HepG2 (cell line): ENCODE measurements around the gene CALML5. TPM values are rescaled to one million over a fixed set of nuclear protein-coding genes. Genes with fewer than 3 reads are reported as not detected.

ENCODE experiments used
- ATAC-seq: fragments of 200-7000 bp; cut with Tn5 transposase; 3 replicates; pipeline ENCODE4 v1.9.1; 2020; ENCODE audit warnings: mild to moderate bottlenecking, moderate library complexity
- BruUV-seq: library from RNA; stranded (reverse); fragments of 400-500 nt; replicated peaks from 2 replicates; lab custom pipeline; 2021; lab: Mats Ljungman, UMichigan
- CTCF ChIA-PET: fragments of 300-600 bp; formaldehyde crosslinking; extraction: SDS; loops from one replicate; lab custom pipeline; 2021; ENCODE audit warnings: low total read pairs, inconsistent platforms, low intra/inter-chr PET ratio; lab: Yijun Ruan, JAX
- POLR2A ChIA-PET: fragments of 350-600 bp; sonication (Branson Sonifier 250); formaldehyde crosslinking; loops from one replicate; lab custom pipeline; 2020; ENCODE audit warnings: antibody characterized with exemption, inconsistent platforms; lab: Yijun Ruan, JAX
- DNase-seq: peaks from one replicate; pipeline ENCODE4 v3.0.0-alpha.2; 2015; ENCODE audit warnings: low spot score
- FAIRE-seq: peaks from 3 replicates; lab custom pipeline; 2011; peaks lifted over from hg19 to GRCh38; lab: Jason Lieb, UNC
- H2AFZ ChIP-seq: one replicate; pipeline ENCODE4 v1.6.1; 2011; ENCODE audit warnings: low read length, inconsistent platforms
- H3K27ac ChIP-seq: fragments of 300-600 bp; 3 replicates; pipeline ENCODE4 v1.8.0; 2011; ENCODE audit warnings: mixed run types, mild to moderate bottlenecking, mixed read lengths, low read length, inconsistent platforms; ENCODE audit not compliant: insufficient read depth; ENCODE audit errors: extremely low read length
- H3K27me3 ChIP-seq, 2 experiments: fragments of 200-600 bp in 1 of 2; 2 replicates in 1 of 2; 3 replicates in 1 of 2; pipeline versions ENCODE4 v1.6.0 to v1.8.0; 2011; ENCODE audit warnings: low read length in 2 of 2, mild to moderate bottlenecking in 2 of 2, moderate library complexity in 2 of 2, inconsistent platforms in 1 of 2; ENCODE audit not compliant: insufficient read depth in 2 of 2, control insufficient read depth in 1 of 2
- H3K36me3 ChIP-seq, 2 experiments: fragments of 200-600 bp in 1 of 2; replicated peaks in 1 of 2; 2 replicates in 1 of 2; 3 replicates in 1 of 2; pipeline versions ENCODE4 v1.5.1 to v1.8.0; 2011; ENCODE audit warnings: low read length in 2 of 2, inconsistent platforms in 1 of 2; ENCODE audit not compliant: insufficient read depth in 2 of 2, control insufficient read depth in 1 of 2
- H3K4me1 ChIP-seq: 2 replicates; pipeline ENCODE4 v1.5.1; 2012; ENCODE audit warnings: low read length, inconsistent platforms; ENCODE audit not compliant: insufficient read depth
- H3K4me2 ChIP-seq: 2 replicates; pipeline ENCODE4 v1.6.0; 2011; ENCODE audit warnings: low read depth, low read length, inconsistent platforms
- H3K4me3 ChIP-seq, 3 experiments: fragments of 200-600 bp in 1 of 3; sonication (generic), shearing (Covaris generic) in 1 of 3; replicated peaks in 1 of 3; 2 replicates each; pipeline ENCODE4 v1.5.1; 2011 to 2016; ENCODE audit warnings: low read length in 3 of 3, inconsistent platforms in 2 of 3, low read depth in 2 of 3, mild to moderate bottlenecking in 2 of 3, control low read depth in 1 of 3, mixed read lengths in 1 of 3; ENCODE audit not compliant: insufficient read depth in 1 of 3
- H3K79me2 ChIP-seq: one replicate; pipeline ENCODE4 v1.6.1; 2011; ENCODE audit warnings: low read length, inconsistent platforms; ENCODE audit not compliant: insufficient read depth
- H3K9ac ChIP-seq: 2 replicates; pipeline ENCODE4 v1.6.0; 2011; ENCODE audit warnings: mild to moderate bottlenecking, low read depth, low read length, inconsistent platforms; ENCODE audit not compliant: insufficient read depth
- H3K9me3 ChIP-seq: 2 replicates; pipeline ENCODE4 v1.5.1; 2012; ENCODE audit warnings: mild to moderate bottlenecking, low read length
- H4K20me1 ChIP-seq: 2 replicates; pipeline ENCODE4 v1.6.0; 2011; ENCODE audit warnings: inconsistent platforms, mild to moderate bottlenecking, low read length, moderate library complexity; ENCODE audit not compliant: insufficient read depth
- DMAP1 ChIP-seq: IDR thresholded peaks from 2 replicates; pipeline ENCODE4 v1.6.1; 2016
- DR1 ChIP-seq: sonication (generic); formaldehyde crosslinking; IDR thresholded peaks from 2 replicates; pipeline ENCODE4 v1.8.0; 2021; ENCODE audit warnings: mild to moderate bottlenecking, missing genetic modification reagents, inconsistent platforms
- ETS1 ChIP-seq: sonication (generic); formaldehyde crosslinking; IDR thresholded peaks from 2 replicates; pipeline ENCODE4 v1.4.0; 2020; ENCODE audit warnings: missing genetic modification reagents
- GTF2F1 ChIP-seq: fragments of 150-350 bp; IDR thresholded peaks from 2 replicates; pipeline ENCODE4 v1.6.1; 2014; ENCODE audit warnings: low read length
- HMG20B ChIP-seq: conservative IDR thresholded peaks from 2 replicates; pipeline ENCODE4 v1.6.1; 2016; ENCODE audit warnings: missing genetic modification reagents, missing compliant biosample characterization
- LCORL ChIP-seq, 2 experiments: fragments of 450-650 bp in 1 of 2; sonication (generic) in 1 of 2; formaldehyde crosslinking in 1 of 2; IDR thresholded peaks; 2 replicates each; pipeline versions ENCODE4 v1.5.0 to v1.6.1; 2017 to 2020; ENCODE audit warnings: antibody characterized with exemption in 1 of 2, missing genetic modification reagents in 1 of 2
- NR2C2 ChIP-seq: sonication (generic); formaldehyde crosslinking; IDR thresholded peaks from 2 replicates; pipeline ENCODE4 v1.4.0; 2020; ENCODE audit warnings: missing genetic modification reagents, mild to moderate bottlenecking, moderate library complexity, borderline replicate concordance
- PITX1 ChIP-seq: sonication (generic); formaldehyde crosslinking; IDR thresholded peaks from 2 replicates; pipeline ENCODE4 v1.5.1; 2020; ENCODE audit warnings: mild to moderate bottlenecking, missing genetic modification reagents
- RARG ChIP-seq: sonication (generic); formaldehyde crosslinking; IDR thresholded peaks from 2 replicates; pipeline ENCODE4 v1.4.0; 2020; ENCODE audit warnings: low read depth, mild to moderate bottlenecking, missing genetic modification reagents
- RELA ChIP-seq: sonication (generic); formaldehyde crosslinking; IDR thresholded peaks from 2 replicates; pipeline ENCODE4 v1.4.0; 2020; ENCODE audit warnings: missing genetic modification reagents
- SPEN ChIP-seq: sonication (generic); formaldehyde crosslinking; IDR thresholded peaks from 2 replicates; pipeline ENCODE4 v1.5.1; 2020; ENCODE audit warnings: low read depth, mild to moderate bottlenecking, missing genetic modification reagents
- ZBTB44 ChIP-seq: sonication (generic); formaldehyde crosslinking; IDR thresholded peaks from 2 replicates; pipeline ENCODE4 v1.4.0; 2020; ENCODE audit warnings: missing genetic modification reagents
- ZNF331 ChIP-seq: sonication (generic); formaldehyde crosslinking; IDR thresholded peaks from 2 replicates; pipeline ENCODE4 v1.4.0; 2020; ENCODE audit warnings: missing genetic modification reagents
- ZNF572 ChIP-seq: sonication (generic); formaldehyde crosslinking; IDR thresholded peaks from 2 replicates; pipeline ENCODE4 v1.5.1; 2020; ENCODE audit warnings: mild to moderate bottlenecking, missing genetic modification reagents
- ZNF761 ChIP-seq: sonication (generic); formaldehyde crosslinking; conservative IDR thresholded peaks from 2 replicates; pipeline ENCODE4 v1.4.0; 2020; ENCODE audit warnings: mild to moderate bottlenecking, missing genetic modification reagents
- ZSCAN31 ChIP-seq: sonication (generic); formaldehyde crosslinking; IDR thresholded peaks from 2 replicates; pipeline ENCODE4 v1.5.0; 2020; ENCODE audit warnings: low read depth, mild to moderate bottlenecking, missing genetic modification reagents
- WGBS: methylation state at CpG from one replicate; pipeline ENCODE4 v1.1.6; 2017; ENCODE audit warnings: low lambda C conversion rate; 5-methylcytosine and 5-hydroxymethylcytosine counted together
- in situ Hi-C: cut with HindIII; loops from 2 replicates; pipeline ENCODE4 v1.10.0; 2017; ENCODE audit warnings: low pct_unique_long_range_greater_than_20kb; ENCODE audit not compliant: extremely low pct_ligation_motif_present
- intact Hi-C: fragments of 100-400 bp; cut with micrococcal nuclease; formaldehyde crosslinking; loops from one replicate; pipeline ENCODE4 v1.10.0; 2022; ENCODE audit not compliant: unreplicated experiment
- polyA plus RNA-seq, 8 experiments: library from polyadenylated mRNA; depleted of rRNA in 3 of 8; stranded (reverse) in 7 of 8; unstranded in 1 of 8; fragments of >200 nt; fragmentation: Illumina TruSeq in 4 of 8; extraction: Trizol in 4 of 8; gene quantifications; 2 replicates each; pipeline versions ENCODE4 v1.2.1 to v1.2.3, GENCODE V29; 2011 to 2016; ENCODE audit warnings: low read depth in 4 of 8, missing spikeins in 1 of 8, mixed read lengths in 1 of 8; ENCODE audit not compliant: insufficient read depth in 1 of 8
- total RNA-seq, 5 experiments: library from RNA; depleted of rRNA; stranded (reverse); fragments of >200 nt; fragmentation: Illumina TruSeq; extraction: Trizol; gene quantifications; 2 replicates each; pipeline ENCODE4 v1.2.3, GENCODE V29; 2016; ENCODE audit warnings: low read depth in 1 of 5
- TF ChIP-seq, protein P1 (sequence below): sonication (generic); formaldehyde crosslinking; IDR thresholded peaks from 2 replicates; pipeline ENCODE4 v1.5.0; 2020; ENCODE audit warnings: missing genetic modification reagents
- TF ChIP-seq, protein P2 (sequence below): sonication (generic); formaldehyde crosslinking; IDR thresholded peaks from 2 replicates; pipeline ENCODE4 v1.9.0; 2021; ENCODE audit warnings: missing genetic modification reagents, borderline replicate concordance

CALML5 gene
- total and polyA plus RNA-seq, 2 of the 13 experiments (the other 11 are each of a cell fraction or from before 2014, with no cell fraction given) = not detected

DNA sequence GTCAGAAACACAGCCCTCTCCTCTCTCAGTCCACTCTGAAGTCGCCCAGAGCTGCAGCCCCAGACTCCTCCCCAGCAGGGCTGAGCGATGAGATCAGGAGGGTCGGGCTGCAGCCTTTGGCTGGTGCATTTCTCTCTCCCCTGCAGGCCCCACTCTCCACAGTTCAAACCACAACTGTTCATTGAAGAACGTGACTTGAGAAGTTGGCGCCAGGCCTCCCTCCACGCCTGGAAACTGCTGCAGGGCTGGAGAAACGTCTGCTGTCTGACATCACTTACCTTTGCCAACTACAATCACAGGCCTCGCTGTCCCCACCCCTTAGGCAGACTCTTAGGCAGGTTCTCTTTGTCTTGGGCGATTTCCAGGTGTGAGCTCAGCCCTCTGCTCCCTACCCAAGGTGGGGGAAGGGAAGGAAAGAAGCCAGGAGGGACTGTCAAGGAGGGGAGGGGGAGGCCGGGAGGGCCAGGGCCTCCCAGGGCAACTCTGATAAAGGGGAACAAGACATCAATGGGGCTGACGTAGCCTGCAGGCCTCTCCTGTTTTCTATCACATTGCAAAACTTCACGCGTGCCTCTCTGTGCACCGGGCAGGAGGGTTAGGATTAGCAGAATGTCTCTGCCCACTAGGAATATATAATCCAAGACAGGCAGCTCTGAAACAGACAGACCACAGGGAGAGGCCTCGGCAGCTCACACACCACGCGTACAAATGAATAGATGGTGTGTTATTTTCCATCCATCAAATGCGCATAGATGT, 32.7 kb downstream of the CALML5 start:
- in situ Hi-C loops = no loop called here
- DNase-seq = peak; percentile 37
- peak; percentile 83 for ATAC-seq
- Histone ChIP-seq H4K20me1 (no peaks in the 10 kb centered on the region), H3K9ac (peak overlapping the region; percentile 65), H3K4me3 (peak overlapping the region; percentile 41 to 65 (median 46)), H3K27ac (peak overlapping the region; percentile 37), H3K36me3 (no peaks in the 10 kb centered on the region), H3K4me2 (peak overlapping the region; percentile 85), H3K27me3 (no peaks in the 10 kb centered on the region; a peak in 2 of 5 replicates), H2AFZ (peak overlapping the region; percentile 83), H3K4me1 (peaks cover 43% of the 10 kb centered on the region), H3K79me2 (no peaks in the 10 kb centered on the region), H3K9me3 (no peaks in the 10 kb centered on the region)
- ChIA-PET POLR2A (interaction anchor here (0.7 to 2.3 kb wide), 5 partner anchors 19 to 156 kb away, joined by 3 to 12 read pairs (median 5); no protein-coding TSS in a partner anchor), CTCF (no interaction called here)
- no TSS peak for BruUV-seq
- intact Hi-C loops = no loop called here
- 39% methylated on average over 11 of the region's 18 CpGs for WGBS
- peak; percentile 57 for FAIRE-seq
- TF ChIP-seq RELA (CRISPR knock-in tag) (no peak), RARG (CRISPR knock-in tag) (no peak), ZNF761 (0 out of 2 replicates have a peak, but pooled peaks have one; percentile 46), ZBTB44 (CRISPR knock-in tag) (no peak), DR1 (CRISPR knock-in tag) (no peak), ZNF572 (CRISPR knock-in tag) (no peak), ZNF331 (CRISPR knock-in tag) (0 out of 2 replicates have a peak, but pooled peaks have one; percentile 15), PITX1 (CRISPR knock-in tag) (0 out of 2 replicates have a peak, but pooled peaks have one; percentile 19), SPEN (CRISPR knock-in tag) (no peak), GTF2F1 (no peak), ETS1 (CRISPR knock-in tag) (no peak), HMG20B (CRISPR knock-in tag) (no peak), DMAP1 (CRISPR knock-in tag) (peak; percentile 39; the same call in 1 of the 2 replicates), ZSCAN31 (no peak), NR2C2 (no peak), LCORL (IDR thresholded peaks at IDR 0.05) (no peak), LCORL (CRISPR knock-in tag; IDR thresholded peaks at IDR 0.05) (no peak)
- TF ChIP-seq, protein P1, sequence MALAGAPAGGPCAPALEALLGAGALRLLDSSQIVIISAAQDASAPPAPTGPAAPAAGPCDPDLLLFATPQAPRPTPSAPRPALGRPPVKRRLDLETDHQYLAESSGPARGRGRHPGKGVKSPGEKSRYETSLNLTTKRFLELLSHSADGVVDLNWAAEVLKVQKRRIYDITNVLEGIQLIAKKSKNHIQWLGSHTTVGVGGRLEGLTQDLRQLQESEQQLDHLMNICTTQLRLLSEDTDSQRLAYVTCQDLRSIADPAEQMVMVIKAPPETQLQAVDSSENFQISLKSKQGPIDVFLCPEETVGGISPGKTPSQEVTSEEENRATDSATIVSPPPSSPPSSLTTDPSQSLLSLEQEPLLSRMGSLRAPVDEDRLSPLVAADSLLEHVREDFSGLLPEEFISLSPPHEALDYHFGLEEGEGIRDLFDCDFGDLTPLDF = no peak
- TF ChIP-seq, protein P2, sequence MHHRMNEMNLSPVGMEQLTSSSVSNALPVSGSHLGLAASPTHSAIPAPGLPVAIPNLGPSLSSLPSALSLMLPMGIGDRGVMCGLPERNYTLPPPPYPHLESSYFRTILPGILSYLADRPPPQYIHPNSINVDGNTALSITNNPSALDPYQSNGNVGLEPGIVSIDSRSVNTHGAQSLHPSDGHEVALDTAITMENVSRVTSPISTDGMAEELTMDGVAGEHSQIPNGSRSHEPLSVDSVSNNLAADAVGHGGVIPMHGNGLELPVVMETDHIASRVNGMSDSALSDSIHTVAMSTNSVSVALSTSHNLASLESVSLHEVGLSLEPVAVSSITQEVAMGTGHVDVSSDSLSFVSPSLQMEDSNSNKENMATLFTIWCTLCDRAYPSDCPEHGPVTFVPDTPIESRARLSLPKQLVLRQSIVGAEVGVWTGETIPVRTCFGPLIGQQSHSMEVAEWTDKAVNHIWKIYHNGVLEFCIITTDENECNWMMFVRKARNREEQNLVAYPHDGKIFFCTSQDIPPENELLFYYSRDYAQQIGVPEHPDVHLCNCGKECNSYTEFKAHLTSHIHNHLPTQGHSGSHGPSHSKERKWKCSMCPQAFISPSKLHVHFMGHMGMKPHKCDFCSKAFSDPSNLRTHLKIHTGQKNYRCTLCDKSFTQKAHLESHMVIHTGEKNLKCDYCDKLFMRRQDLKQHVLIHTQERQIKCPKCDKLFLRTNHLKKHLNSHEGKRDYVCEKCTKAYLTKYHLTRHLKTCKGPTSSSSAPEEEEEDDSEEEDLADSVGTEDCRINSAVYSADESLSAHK (CRISPR knock-in tag) = no peak
